Right kidney (tissue), 1 donor: Measurements from ENCODE around the gene MAPKAP1.
A peak's percentile ranks its signal among the peaks of the same experiment; 100 is the strongest.
"Not testable (repeated sequence)": the region's sequence is repeated elsewhere in the genome, so short reads cannot be mapped to it uniquely, and the experiment has no call there.

Experiments used
- DNase-seq: peaks from one replicate; pipeline ENCODE4 v3.0.0-alpha.2; 2016

MAPKAP1 gene

DNA sequence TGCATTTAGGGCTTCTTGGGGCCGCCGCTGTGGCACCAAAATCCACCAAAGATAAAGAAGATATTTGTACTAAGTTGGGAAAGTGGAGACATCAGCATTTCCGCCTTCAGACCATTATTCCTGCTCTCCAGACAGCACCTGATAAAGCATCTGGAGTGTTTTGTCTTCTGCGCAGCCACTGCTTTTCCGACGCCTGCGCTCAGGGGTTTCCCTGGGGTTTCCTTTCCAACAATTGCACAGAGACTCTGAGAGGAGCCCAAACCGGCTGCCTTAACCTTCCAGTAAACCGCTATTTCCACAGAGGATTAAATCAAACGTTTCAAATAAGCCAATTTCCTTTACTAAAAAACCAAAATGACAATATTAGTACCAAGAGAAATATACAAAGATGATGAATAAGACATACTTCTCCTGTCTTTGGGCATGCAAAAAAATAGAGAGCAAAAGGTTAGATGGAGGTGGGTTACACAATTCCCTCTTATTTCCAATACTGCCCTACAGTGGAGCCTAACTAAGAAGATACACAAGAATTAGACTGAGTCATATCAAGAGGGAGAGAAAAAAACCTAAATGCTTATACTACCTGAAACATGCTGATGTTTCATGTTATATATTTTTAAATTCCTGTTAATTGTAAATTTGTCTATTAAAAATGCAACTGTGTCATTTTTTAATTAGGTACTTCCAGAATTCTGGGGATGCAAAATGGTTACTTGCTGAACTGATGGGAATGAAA is 98.4 kb downstream of the MAPKAP1 start:
- DNase-seq: no peak

- no peak for DNase-seq
These were observed 102.8 kb downstream of the MAPKAP1 start for GRCh38 chr9:125604196-125604595.

GRCh38 chr9:125603478-125604021 is 103.5 kb downstream of the MAPKAP1 start:
- no peak for DNase-seq

DNA sequence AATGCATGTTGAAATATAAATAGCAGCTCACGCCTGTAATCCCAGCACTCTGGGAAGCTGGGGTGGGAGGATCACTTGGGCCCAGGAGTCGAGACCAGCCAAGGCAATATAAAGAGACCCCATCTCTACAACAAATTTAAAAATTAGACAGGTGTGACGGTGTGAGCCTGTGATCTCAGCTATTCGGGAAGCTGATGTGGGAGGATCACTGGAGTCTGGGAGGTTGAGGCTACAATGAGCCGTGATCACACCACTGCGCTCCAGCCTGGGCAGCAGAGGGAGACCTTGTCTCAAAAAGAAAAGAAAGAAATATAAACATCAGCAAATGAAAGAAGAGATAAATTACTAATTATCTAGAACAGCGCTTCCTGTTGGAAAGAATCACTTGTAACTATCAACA is 105.0 kb downstream of the MAPKAP1 start:
- peak; percentile 36 for DNase-seq

DNA sequence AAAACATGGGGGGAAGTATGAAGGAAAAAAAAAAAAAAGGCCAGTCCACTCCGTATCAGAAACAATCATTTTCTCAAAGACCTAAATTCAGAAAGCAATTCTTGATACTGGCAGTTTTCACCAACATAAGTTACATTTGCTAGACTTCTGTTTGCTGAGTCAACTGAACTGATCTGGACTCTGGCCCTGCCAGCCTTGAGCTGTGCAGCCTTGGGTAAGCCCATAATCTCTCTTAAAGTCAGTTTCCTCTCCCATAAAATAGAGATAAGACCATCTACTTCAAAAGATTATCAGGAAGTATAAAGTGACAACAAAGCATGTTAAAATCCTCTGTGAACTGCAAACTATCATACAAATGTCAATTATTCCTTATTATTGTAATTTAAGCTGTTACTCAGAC is 106.8 kb downstream of the MAPKAP1 start:
- no peak for DNase-seq

DNA sequence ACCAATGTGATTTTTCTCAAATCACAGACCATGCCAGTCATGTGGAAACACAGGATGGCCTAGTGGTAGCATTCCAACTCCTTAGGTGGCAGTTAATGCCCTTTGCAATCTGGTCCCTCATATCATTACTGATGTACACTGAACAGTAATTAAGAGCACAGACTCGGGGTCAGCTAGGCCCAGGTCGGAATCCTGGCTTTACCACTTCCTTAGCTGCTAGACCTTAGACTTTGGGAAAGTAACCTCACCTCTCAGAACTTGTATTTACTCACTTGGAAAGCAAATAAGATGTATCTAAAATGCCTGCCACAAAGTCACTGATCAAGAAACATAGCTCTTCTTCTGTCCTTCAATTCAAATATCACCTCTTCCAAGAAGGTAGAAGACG is 112.8 kb downstream of the MAPKAP1 start:
- no peak for DNase-seq

DNA sequence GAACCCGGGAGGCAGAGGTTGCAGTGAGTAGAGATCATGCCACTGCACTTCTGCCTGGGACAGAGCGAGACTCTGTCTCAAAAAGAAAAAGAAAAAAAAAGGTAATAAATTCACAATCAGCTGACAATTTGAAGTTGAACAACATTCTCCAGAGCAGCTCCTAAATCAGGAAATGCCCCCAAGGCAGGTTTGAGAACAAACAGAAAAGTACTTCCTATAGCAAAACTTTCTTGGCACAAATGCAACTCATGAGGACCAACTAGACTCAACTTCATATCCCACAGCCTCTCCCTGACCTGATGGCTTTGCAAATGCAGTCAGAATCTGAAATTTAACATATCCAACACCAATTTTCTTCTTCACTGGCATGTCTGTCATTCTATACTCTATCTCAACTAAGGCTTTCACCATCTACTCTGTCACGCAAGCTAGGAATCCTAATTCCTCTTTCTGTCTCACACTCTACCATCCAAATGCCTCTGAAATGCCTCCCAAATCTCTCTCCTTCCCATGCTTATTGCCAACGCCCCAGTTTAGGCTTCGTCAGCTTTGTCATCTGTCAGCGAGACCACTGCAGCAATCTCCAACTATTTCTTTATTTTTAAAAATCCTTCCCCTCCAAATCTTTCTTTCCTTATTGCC is 113.3 kb downstream of the MAPKAP1 start:
- DNase-seq: no peak

- DNase-seq: no peak
These were observed 115.1 kb downstream of the MAPKAP1 start for GRCh38 chr9:125591888-125592287.

- no peak for DNase-seq
These were observed 115.8 kb downstream of the MAPKAP1 start for GRCh38 chr9:125591245-125591644.

DNA sequence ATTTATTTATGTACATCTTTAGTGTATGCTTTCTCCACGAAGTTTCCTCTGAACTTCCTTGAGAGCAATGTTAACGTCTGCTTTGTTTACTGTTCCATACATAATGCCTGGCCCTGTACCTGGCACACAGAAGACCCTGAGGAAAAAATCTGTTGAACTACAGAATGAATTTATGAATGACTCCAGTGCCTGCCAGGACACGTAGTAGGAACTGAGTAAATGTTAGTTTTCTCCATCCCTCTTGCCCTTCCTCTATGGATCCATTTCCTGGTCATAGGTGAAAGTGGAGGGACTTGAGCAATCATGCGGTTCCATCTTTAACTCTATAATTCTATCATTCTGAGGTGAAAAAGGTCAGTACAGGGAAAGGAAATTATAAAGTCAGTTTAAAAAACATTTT is 117.7 kb downstream of the MAPKAP1 start:
- no peak for DNase-seq

DNA sequence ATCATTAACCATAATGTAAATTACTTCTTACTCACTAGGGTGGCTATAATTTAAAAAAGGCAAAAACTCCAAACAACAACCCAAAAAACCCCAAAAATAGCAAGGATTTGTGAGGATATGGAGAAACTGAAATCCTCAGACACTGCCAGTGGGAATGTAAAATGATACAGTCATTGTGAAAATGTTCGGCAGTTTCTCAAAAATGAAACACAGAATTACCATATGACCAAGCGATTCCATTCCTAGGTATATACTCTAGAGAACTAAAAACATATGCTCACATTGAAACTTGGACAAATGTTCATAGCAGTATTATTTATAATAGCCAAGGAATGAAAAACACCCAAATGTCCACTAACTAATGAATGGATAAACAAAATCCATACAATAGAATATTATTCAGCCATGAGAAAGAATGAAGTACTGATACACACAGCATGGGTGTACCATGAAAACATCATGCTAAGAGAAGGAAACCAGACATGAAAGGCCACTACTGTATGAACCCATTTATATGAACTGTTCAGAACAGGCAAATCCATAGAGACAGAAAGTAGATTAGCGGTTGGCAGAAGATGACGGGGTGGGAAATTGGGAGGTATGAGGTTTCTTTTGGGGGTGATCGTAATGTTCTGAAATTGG is 119.1 kb downstream of the MAPKAP1 start:
- no peak for DNase-seq

DNA sequence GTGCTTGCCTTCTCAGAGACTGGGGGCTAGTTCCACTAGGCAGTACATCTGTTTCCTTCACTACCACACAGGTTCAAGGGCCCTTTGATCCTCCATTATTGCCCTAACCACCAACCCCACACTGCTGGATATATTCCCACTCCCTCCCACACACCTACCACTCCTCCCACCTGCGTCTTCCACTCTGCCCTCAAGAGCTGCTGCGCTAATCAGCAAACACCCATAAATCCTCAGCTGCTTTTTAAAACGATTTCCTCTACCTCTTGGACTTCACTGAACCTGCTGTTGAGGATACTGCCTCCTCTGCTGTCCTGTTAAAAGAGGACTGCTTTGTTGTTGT is 120.9 kb downstream of the MAPKAP1 start:
- DNase-seq: no peak

GRCh38 chr9:125585503-125586171 is 121.4 kb downstream of the MAPKAP1 start:
- no peak for DNase-seq

- no peak for DNase-seq
These were observed 126.2 kb downstream of the MAPKAP1 start for GRCh38 chr9:125580701-125581286.

GRCh38 chr9:125579030-125579932 is 127.7 kb downstream of the MAPKAP1 start:
- DNase-seq: no peak

DNA sequence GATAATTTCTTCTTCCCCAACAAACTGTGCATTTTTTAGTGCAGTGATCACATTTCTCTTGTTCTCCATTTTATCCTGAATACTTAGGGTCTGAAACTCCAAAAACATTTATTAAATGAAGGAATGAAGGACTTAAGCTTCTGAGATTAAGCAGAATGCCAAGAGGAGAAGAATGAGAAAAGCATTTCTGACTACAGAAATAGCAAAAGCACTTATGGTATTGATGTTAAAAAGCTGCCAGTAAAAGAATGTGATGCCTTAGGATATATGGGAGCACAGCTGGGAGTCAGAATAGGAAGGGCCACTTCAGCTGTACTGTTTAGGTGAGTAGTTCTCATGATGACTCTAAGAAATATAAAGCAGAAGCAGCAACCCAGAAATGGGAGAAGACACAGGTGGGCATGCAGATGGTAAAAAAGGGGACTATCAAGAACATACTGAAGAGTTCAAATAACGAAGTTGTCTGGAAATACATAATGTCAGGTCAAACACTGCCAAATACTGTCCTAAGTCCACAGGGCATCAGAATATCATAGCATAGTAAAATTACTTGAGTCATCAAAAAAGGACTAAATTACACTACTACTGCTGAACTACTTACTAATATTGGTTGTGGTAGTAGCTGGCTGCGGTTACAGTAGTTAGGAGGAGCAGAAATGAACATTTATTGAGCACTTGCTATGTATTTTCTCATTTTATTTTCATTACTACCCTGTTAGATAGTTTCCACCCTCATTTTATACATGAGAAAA is 132.7 kb downstream of the MAPKAP1 start:
- no peak for DNase-seq

GRCh38 chr9:125572461-125572860 is 134.5 kb downstream of the MAPKAP1 start:
- DNase-seq: not testable (repeated sequence)

DNA sequence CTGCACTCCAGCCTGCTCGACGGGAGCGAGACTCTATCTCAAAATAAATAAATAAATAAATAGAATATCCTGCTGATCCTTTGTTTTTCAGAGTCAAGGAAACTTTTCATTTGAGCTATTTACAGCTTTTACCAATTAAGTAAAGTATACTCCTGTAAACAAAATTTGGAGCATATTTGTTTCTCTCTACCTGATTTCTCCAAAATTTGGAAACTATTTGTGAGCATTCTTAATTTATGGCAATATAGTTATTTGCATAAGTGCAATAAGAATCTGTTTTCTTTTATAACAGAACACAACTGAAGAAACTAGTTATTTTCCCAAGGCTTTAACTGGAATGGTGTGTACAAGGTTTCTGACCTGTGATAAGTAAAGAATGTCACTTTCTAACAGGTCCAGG is 135.2 kb downstream of the MAPKAP1 start:
- not testable (repeated sequence) for DNase-seq

GRCh38 chr9:125570246-125570645 is 136.8 kb downstream of the MAPKAP1 start:
- DNase-seq: no peak

DNA sequence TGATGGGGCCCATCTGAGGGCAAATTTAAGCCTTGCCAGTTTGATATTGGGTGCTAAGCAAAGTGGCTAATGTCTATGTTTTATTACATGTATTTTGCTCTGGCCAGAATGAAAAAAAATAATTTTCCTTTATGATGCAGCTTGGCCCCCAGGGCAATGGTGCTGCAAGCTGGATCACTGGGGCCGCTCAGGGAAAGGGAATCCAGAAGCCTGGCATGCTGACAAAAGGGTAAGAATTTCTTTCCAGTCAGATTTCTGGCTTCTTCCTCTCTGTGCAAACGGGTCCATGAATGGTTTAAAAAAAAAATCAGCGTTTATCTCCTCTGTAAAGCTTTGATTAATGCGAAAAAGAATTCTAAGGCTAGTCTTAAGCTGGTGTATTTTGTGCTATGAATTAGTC is 138.4 kb downstream of the MAPKAP1 start:
- no peak for DNase-seq

DNA sequence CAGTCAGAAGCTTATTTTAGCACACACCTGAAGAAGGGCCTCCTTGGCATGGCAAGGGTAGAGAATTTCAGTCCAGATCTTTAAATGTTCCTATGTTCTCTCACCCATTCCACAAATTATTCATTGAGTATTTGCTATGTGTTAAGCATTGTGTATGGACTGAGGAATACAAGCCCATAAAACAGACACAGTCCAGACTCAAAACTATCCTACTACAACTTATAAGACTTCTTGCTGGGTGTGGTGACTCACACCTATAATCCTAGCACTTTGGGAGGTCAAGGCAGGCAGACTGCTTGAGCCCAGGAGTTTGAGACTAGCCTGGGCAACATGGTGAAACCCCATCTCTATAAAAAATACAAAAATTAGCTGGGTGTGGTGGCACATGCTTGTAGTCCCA is 141.0 kb downstream of the MAPKAP1 start:
- DNase-seq: not testable (repeated sequence)
